Measurements from ENCODE around the gene CEP78.

CEP78 gene

GRCh38 chr9:78298046-78298765, 62.3 kb downstream of the CEP78 start:
- Mint-ChIP-seq H3K36me3 (ENCODE audit: low read depth) (peaks cover 15% of the 10 kb centered on the region), H3K9me3 (no peaks in the 10 kb centered on the region), H3K27ac (peak overlapping the region; percentile 86), H3K4me3 (peak overlapping the region; percentile 87), H3K4me1 (ENCODE audit: low read depth) (peaks cover 26% of the 10 kb centered on the region), H3K27me3 (ENCODE audit: low read depth) (no peaks in the 10 kb centered on the region)

- Mint-ChIP-seq H3K36me3 (ENCODE audit: low read depth) (peaks cover 25% of the 10 kb centered on the region), H3K4me3 (no peak overlapping the region), H3K27ac (no peak overlapping the region), H3K4me1 (ENCODE audit: low read depth) (peaks cover 34% of the 10 kb centered on the region), H3K27me3 (ENCODE audit: low read depth) (no peaks in the 10 kb centered on the region), H3K9me3 (no peaks in the 10 kb centered on the region)
These were observed 64.3 kb downstream of the CEP78 start for GRCh38 chr9:78300209-78300608.

DNA sequence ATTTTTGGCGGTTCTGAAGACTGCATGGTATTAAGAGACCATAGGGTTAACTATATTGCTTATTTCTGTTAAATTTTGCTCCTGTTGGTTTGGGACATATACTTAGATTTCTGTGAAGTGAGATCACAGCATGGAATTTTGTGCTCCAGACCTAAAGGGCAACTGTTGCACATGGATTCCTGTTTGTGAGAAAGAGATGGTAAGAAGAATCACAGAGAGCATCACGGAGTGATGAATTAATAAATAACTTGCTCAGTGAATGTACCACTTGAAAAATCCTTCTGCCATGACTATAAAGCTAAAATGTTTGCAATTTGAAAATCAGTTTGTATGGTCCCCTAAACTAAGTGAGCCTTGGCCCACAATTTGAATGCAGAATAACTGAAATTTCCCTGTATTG, 65.6 kb downstream of the CEP78 start:
- Mint-ChIP-seq H3K4me1 (ENCODE audit: low read depth) (peaks cover 29% of the 10 kb centered on the region), H3K9me3 (no peaks in the 10 kb centered on the region), H3K4me3 (no peak overlapping the region), H3K36me3 (ENCODE audit: low read depth) (peaks cover 34% of the 10 kb centered on the region), H3K27ac (no peak overlapping the region), H3K27me3 (ENCODE audit: low read depth) (no peaks in the 10 kb centered on the region)

GRCh38 chr9:78303377-78304062, 67.6 kb downstream of the CEP78 start:
- no peaks in the 10 kb centered on the region for H3K27me3 Mint-ChIP-seq (ENCODE audit: low read depth)
- H3K9me3 Mint-ChIP-seq = no peaks in the 10 kb centered on the region
- peaks cover 44% of the 10 kb centered on the region for H3K36me3 Mint-ChIP-seq (ENCODE audit: low read depth)
- H3K4me3 Mint-ChIP-seq = no peak overlapping the region
- peak overlapping the region; percentile 8 for H3K27ac Mint-ChIP-seq
- H3K4me1 Mint-ChIP-seq (ENCODE audit: low read depth) = peaks cover 22% of the 10 kb centered on the region

GRCh38 chr9:78304357-78304756, 68.5 kb downstream of the CEP78 start:
- Mint-ChIP-seq H3K9me3 (no peaks in the 10 kb centered on the region), H3K4me3 (no peak overlapping the region), H3K4me1 (ENCODE audit: low read depth) (peaks cover 19% of the 10 kb centered on the region), H3K27ac (no peak overlapping the region), H3K27me3 (ENCODE audit: low read depth) (no peaks in the 10 kb centered on the region), H3K36me3 (ENCODE audit: low read depth) (peaks cover 45% of the 10 kb centered on the region)

DNA sequence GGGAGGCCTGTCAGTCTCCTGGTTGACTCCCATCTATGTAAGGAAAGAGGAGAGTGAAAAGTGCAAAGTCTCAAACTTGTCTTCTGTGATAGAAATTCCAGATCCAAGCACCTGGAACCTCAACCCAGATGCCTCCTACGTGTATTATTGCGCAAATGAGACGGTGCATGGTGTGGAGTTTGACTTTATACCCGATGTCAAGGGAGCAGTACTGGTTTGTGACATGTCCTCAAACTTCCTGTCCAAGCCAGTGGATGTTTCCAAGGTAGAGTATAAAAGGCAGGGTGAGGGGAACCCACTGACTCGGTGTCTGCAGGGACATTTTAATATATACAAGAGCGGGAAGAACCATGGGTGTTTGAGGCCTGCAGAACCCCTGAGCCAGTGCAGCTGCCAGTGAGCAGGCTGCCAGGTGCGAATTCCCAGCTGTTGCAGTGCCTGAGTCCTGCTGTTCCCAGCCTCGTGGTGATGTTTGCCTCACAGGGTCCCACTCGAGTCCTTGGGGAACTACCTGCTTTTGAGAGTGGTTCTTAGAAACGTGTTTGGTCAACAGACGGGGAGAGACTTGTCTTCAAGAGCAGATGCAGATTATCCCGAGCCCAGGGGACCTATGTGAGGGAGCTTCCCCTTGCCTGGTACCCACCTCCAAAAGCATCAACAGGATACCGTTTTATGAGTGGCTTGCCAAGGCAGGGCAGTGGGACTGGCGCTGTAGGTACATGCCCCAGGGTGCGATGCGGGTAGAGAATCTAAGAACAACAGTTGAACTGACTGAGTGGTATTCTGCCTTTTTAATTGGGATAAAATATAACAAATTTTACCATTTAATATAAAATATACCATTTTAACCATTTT, 70.6 kb downstream of the CEP78 start:
- H3K4me3 Mint-ChIP-seq = no peak overlapping the region
- peaks cover 46% of the 10 kb centered on the region for H3K36me3 Mint-ChIP-seq (ENCODE audit: low read depth)
- H3K27me3 Mint-ChIP-seq (ENCODE audit: low read depth) = no peaks in the 10 kb centered on the region
- H3K4me1 Mint-ChIP-seq (ENCODE audit: low read depth) = peaks cover 15% of the 10 kb centered on the region
- no peak overlapping the region for H3K27ac Mint-ChIP-seq
- no peaks in the 10 kb centered on the region for H3K9me3 Mint-ChIP-seq

GRCh38 chr9:78307360-78307759, 71.5 kb downstream of the CEP78 start:
- Mint-ChIP-seq H3K36me3 (ENCODE audit: low read depth) (peaks cover 47% of the 10 kb centered on the region), H3K4me1 (ENCODE audit: low read depth) (peaks cover 15% of the 10 kb centered on the region), H3K4me3 (no peak overlapping the region), H3K27ac (no peak overlapping the region), H3K27me3 (ENCODE audit: low read depth) (no peaks in the 10 kb centered on the region), H3K9me3 (no peaks in the 10 kb centered on the region)

GRCh38 chr9:78309066-78309465, 73.2 kb downstream of the CEP78 start:
- no peak overlapping the region for H3K4me3 Mint-ChIP-seq
- H3K27ac Mint-ChIP-seq = no peak overlapping the region
- H3K4me1 Mint-ChIP-seq (ENCODE audit: low read depth) = peaks cover 13% of the 10 kb centered on the region
- no peaks in the 10 kb centered on the region for H3K9me3 Mint-ChIP-seq
- peaks cover 43% of the 10 kb centered on the region for H3K36me3 Mint-ChIP-seq (ENCODE audit: low read depth)
- H3K27me3 Mint-ChIP-seq (ENCODE audit: low read depth) = no peaks in the 10 kb centered on the region

GRCh38 chr9:78311075-78311474, 75.2 kb downstream of the CEP78 start:
- H3K4me1 Mint-ChIP-seq (ENCODE audit: low read depth) = peaks cover 10% of the 10 kb centered on the region
- H3K36me3 Mint-ChIP-seq (ENCODE audit: low read depth) = peaks cover 37% of the 10 kb centered on the region
- H3K4me3 Mint-ChIP-seq = no peak overlapping the region
- no peaks in the 10 kb centered on the region for H3K9me3 Mint-ChIP-seq
- no peak overlapping the region for H3K27ac Mint-ChIP-seq
- no peaks in the 10 kb centered on the region for H3K27me3 Mint-ChIP-seq (ENCODE audit: low read depth)

DNA sequence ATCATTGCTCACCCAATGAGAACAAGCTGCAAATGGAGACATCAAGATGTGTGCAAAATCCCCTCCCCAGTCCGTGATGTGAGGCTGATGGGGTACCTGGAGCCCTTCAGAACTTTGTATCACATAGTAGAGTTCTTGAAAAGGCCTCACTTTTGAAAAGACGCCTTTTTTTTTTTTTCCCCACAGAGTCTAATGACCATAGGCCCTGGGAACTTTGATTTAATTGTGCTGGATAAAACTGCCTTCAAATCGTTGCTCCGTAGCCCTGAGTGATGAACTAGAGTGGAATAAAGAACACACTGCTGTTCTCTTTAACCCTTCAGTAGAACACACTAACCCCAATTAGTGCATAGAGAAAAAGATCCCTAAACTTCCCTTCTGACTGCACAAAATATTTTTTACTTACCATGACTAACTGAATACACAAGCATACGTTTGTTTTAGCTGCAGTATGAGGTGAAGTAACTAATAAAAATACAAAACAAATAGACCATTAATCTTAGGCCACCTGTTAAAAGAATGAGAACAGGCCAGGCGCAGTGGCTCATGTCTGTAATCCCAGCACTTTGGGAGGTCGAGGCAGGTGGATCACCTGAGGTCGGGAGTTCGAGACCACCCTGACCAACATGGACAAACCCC, 76.1 kb downstream of the CEP78 start:
- no peaks in the 10 kb centered on the region for H3K9me3 Mint-ChIP-seq
- no peaks in the 10 kb centered on the region for H3K27me3 Mint-ChIP-seq (ENCODE audit: low read depth)
- H3K27ac Mint-ChIP-seq = no peak overlapping the region
- peaks cover 37% of the 10 kb centered on the region for H3K36me3 Mint-ChIP-seq (ENCODE audit: low read depth)
- no peak overlapping the region for H3K4me3 Mint-ChIP-seq
- peaks cover 10% of the 10 kb centered on the region for H3K4me1 Mint-ChIP-seq (ENCODE audit: low read depth)

DNA sequence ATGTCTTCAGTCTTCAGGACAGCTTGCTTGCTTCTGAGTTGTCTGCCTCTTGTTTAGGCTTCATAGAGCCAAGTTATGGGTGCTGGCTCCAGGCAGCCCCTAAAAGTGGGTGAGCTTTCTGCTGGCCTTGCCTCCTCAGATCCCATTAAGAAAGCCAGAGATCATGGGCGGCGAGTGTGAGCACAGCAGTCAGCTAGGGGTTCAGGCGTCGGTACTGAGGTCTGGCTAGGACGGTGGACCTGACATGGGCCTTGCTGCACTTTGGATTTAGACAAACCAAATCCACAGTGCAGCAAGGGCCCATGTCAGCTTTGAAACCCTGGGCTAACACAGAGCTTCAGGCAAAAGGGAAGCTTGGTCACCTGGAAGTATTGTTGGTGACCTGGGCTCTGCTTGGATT, 78.7 kb downstream of the CEP78 start:
- H3K27ac Mint-ChIP-seq = no peak overlapping the region
- no peaks in the 10 kb centered on the region for H3K27me3 Mint-ChIP-seq (ENCODE audit: low read depth)
- H3K4me1 Mint-ChIP-seq (ENCODE audit: low read depth) = peaks cover 6% of the 10 kb centered on the region
- H3K36me3 Mint-ChIP-seq (ENCODE audit: low read depth) = peaks cover 44% of the 10 kb centered on the region
- H3K9me3 Mint-ChIP-seq = no peaks in the 10 kb centered on the region
- no peak overlapping the region for H3K4me3 Mint-ChIP-seq

GRCh38 chr9:78314953-78315870, 79.3 kb downstream of the CEP78 start:
- Mint-ChIP-seq H3K36me3 (ENCODE audit: low read depth) (peaks cover 46% of the 10 kb centered on the region), H3K4me3 (no peak overlapping the region), H3K9me3 (peaks cover 3% of the 10 kb centered on the region), H3K27ac (no peak overlapping the region), H3K4me1 (ENCODE audit: low read depth) (peaks cover 3% of the 10 kb centered on the region), H3K27me3 (ENCODE audit: low read depth) (no peaks in the 10 kb centered on the region)

GRCh38 chr9:78316166-78316892, 80.5 kb downstream of the CEP78 start:
- Mint-ChIP-seq H3K27me3 (ENCODE audit: low read depth) (no peaks in the 10 kb centered on the region), H3K4me3 (no peak overlapping the region), H3K27ac (no peak overlapping the region), H3K36me3 (ENCODE audit: low read depth) (peaks cover 54% of the 10 kb centered on the region), H3K9me3 (peaks cover 3% of the 10 kb centered on the region), H3K4me1 (ENCODE audit: low read depth) (peaks cover 2% of the 10 kb centered on the region)
